Natural killer cell (primary cell): ENCODE measurements around the gene SRC. TPM values are rescaled to one million over a fixed set of nuclear protein-coding genes. Genes with fewer than 3 reads are reported as not detected.

Experiments
- ATAC-seq, 3 donors: fragments of 150-1000 bp in 2 of 3; fragments of 200-7000 bp in 1 of 3; cut with Tn5 transposase; 1 replicate in 1 of 3; 2 replicates in 2 of 3; pipeline ENCODE4 v1.10.0; 2021; ENCODE audit warnings: mild to moderate bottlenecking in 2 of 3, moderate library complexity in 2 of 3
- DNase-seq, 2 donors: peaks; one replicate each; pipeline versions ENCODE4 v3.0.0 to v3.0.0-alpha.2; 2013 to 2021; ENCODE audit warnings: mixed read lengths in 1 of 2
- H3K27ac ChIP-seq: one replicate; pipeline ENCODE4 v1.5.1; 2013; ENCODE audit warnings: mild to moderate bottlenecking, low read length
- H3K27me3 ChIP-seq: one replicate; pipeline ENCODE4 v1.6.1; 2013; ENCODE audit warnings: low read length; ENCODE audit not compliant: control insufficient read depth, insufficient read depth
- H3K36me3 ChIP-seq: one replicate; pipeline ENCODE4 v1.6.1; 2013; ENCODE audit warnings: low read length; ENCODE audit not compliant: control insufficient read depth, insufficient read depth
- H3K4me1 ChIP-seq: one replicate; pipeline ENCODE4 v1.6.1; 2013; ENCODE audit warnings: low read length; ENCODE audit not compliant: control insufficient read depth, insufficient read depth
- H3K4me3 ChIP-seq: one replicate; pipeline ENCODE4 v1.5.1; 2013; ENCODE audit warnings: low read length
- H3K9me3 ChIP-seq: one replicate; pipeline ENCODE4 v1.6.1; 2013; ENCODE audit warnings: low read length; ENCODE audit not compliant: control insufficient read depth, insufficient read depth
- H3K27ac Mint-ChIP-seq, 2 donors: one replicate each; pipeline ENCODE4 v1.8.0; 2022; ENCODE audit warnings: mild to moderate bottlenecking in 2 of 2, mixed read lengths in 2 of 2, moderate library complexity in 1 of 2
- H3K27me3 Mint-ChIP-seq, 2 donors: one replicate each; pipeline ENCODE4 v1.8.0; 2022; ENCODE audit warnings: low read depth in 2 of 2, mixed read lengths in 2 of 2
- H3K36me3 Mint-ChIP-seq: one replicate; pipeline ENCODE4 v1.8.0; 2022; ENCODE audit warnings: mixed read lengths
- H3K4me1 Mint-ChIP-seq, 2 donors: one replicate each; pipeline ENCODE4 v1.8.0; 2022; ENCODE audit warnings: mixed read lengths in 2 of 2
- H3K4me3 Mint-ChIP-seq: one replicate; pipeline ENCODE4 v1.8.0; 2022; ENCODE audit warnings: mild to moderate bottlenecking, moderate library complexity, mixed read lengths
- H3K9me3 Mint-ChIP-seq, 2 donors: one replicate each; pipeline ENCODE4 v1.8.0; 2022; ENCODE audit warnings: mixed read lengths in 2 of 2
- CTCF ChIP-seq: fragments of 200-600 bp; IDR thresholded peaks from one replicate; pipeline ENCODE4 v1.8.0; 2022; ENCODE audit warnings: antibody characterized with exemption
- WGBS: methylation state at CpG from one replicate; pipeline ENCODE4 v1.1.7; 2013; ENCODE audit warnings: missing lambda C conversion rate; ENCODE audit not compliant: insufficient coverage; 5-methylcytosine and 5-hydroxymethylcytosine counted together
- intact Hi-C: fragments of 100-400 bp; cut with micrococcal nuclease; formaldehyde crosslinking; loops from one replicate; pipeline ENCODE4 v1.14.2; 2022
- total RNA-seq, 4 donors: library from RNA; stranded (reverse); fragments of 120-200 nt in 1 of 4; gene quantifications; one replicate each; pipeline versions ENCODE4 v1.2.3 to v1.2.4, GENCODE V29; 2013 to 2022

The SRC gene
- total RNA-seq, 3 donors from 2014 or later (not counting 1 experiment from before 2014, with no cell fraction given), result 2.3 to 15.6 (median 10.5) TPM

DNA sequence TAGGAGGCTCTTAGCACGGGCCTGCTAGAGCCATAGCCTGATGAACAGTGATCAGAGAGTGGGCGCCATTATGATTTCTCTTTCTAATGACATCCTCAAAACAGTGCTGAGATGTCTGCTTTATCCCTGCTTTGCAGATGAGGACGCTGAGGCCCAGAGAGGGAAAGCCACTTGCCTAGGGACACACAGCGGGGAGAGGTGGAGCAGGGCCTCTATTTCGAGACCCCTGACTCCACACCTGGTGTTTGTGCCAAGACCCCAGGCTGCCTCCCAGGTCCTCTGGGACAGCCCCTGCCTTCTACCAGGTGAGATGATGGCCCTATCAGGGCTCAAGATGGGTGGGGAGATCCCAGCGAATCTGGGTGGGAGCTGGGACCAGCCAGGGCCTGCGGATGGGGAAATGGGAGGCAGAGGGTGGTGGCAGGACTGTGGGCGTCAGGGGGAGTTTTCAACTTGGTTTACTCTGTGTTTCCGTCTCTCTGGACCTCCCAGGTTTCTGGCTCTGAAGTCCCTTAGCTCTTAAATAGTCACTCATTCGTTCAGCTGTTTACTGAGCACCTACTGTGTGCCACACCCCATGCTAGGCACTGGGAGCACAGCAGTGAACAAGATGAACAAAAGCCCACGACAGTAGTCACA is 36.7 kb downstream of the SRC start:
- ATAC-seq (no peak), DNase-seq (no peak)
- WGBS, result 91% methylated on average over 11 of the region's 11 CpGs
- H3K9me3 Mint-ChIP-seq, result no peaks in the 10 kb centered on the region
- no peaks in the 10 kb centered on the region for H3K27me3 Mint-ChIP-seq
- no peak for TF ChIP-seq CTCF
- Histone ChIP-seq H3K27ac (no peak overlapping the region), H3K27me3 (no peaks in the 10 kb centered on the region), H3K36me3 (no peaks in the 10 kb centered on the region), H3K4me3 (no peak overlapping the region), H3K9me3 (no peaks in the 10 kb centered on the region), H3K4me1 (peaks cover 15% of the 10 kb centered on the region)
- no peaks in the 10 kb centered on the region for H3K36me3 Mint-ChIP-seq
- H3K27ac Mint-ChIP-seq, result peak overlapping the region in 1 of 2 donors; percentile 54
- intact Hi-C loops, result no loop called here
- H3K4me3 Mint-ChIP-seq, result peak overlapping the region; percentile 74
- H3K4me1 Mint-ChIP-seq, result peaks cover 6 to 17% of the 10 kb centered on the region in 2 donors

GRCh38 chr20:37383229-37383989 is 37.5 kb downstream of the SRC start:
- H3K4me3 Mint-ChIP-seq, result peak overlapping the region; percentile 63
- H3K4me1 ChIP-seq, result peaks cover 15% of the 10 kb centered on the region
- 92% methylated on average over 24 of the region's 25 CpGs for WGBS
- H3K9me3 ChIP-seq, result no peaks in the 10 kb centered on the region
- intact Hi-C loops, result no loop called here
- no peaks in the 10 kb centered on the region for H3K36me3 Mint-ChIP-seq
- ATAC-seq (no peak), DNase-seq (no peak)
- no peaks in the 10 kb centered on the region for H3K36me3 ChIP-seq
- peaks cover 6 to 11% of the 10 kb centered on the region in 2 donors for H3K4me1 Mint-ChIP-seq
- H3K27ac ChIP-seq, result no peak overlapping the region
- H3K27ac Mint-ChIP-seq, result peak overlapping the region in 1 of 2 donors; percentile 54
- no peaks in the 10 kb centered on the region for H3K27me3 ChIP-seq
- no peak overlapping the region for H3K4me3 ChIP-seq
- no peaks in the 10 kb centered on the region for H3K9me3 Mint-ChIP-seq
- TF ChIP-seq CTCF, result no peak
- H3K27me3 Mint-ChIP-seq, result no peaks in the 10 kb centered on the region

DNA sequence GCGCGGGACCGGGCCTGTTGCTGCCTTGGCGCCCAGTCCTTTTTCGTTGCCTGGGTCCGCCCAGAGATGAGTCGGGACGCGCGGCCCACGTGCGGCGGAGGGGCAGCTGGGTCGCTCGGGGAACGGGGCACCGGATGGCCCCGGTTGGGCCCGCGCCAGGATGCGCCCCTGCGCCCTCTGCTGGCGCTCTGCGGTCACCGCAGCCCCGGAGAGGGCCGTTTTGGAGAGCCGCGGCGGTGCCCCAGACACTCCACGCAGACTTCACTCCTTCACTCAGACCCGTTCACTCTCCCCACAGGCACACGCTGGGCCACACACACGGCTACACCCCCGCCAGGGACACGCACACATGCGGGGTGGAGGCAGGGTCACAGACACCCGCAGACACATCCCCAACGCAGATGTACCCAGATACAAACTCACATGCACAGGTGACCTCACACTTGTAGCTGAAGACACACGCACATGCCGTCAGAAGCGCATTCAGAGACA is 38.8 kb downstream of the SRC start:
- H3K36me3 ChIP-seq, result no peaks in the 10 kb centered on the region
- peak; percentile 85 for TF ChIP-seq CTCF
- Mint-ChIP-seq H3K36me3 (no peaks in the 10 kb centered on the region), H3K27me3 (no peaks in the 10 kb centered on the region), H3K27ac (peak overlapping the region in 1 of 2 donors; percentile 81), H3K4me1 (peaks cover 6 to 7% of the 10 kb centered on the region in 2 donors), H3K9me3 (no peaks in the 10 kb centered on the region), H3K4me3 (peak overlapping the region; percentile 93)
- peak; percentile 93 to 99 (median 97) for ATAC-seq
- no peak overlapping the region for H3K27ac ChIP-seq
- 10% methylated on average over 42 of the region's 42 CpGs for WGBS
- H3K9me3 ChIP-seq, result no peaks in the 10 kb centered on the region
- H3K27me3 ChIP-seq, result no peaks in the 10 kb centered on the region
- intact Hi-C loops, result loop anchor here (1.0 to 2.0 kb wide), 3 partner anchors 115 to 190 kb away; no protein-coding TSS in a partner anchor
- DNase-seq, result peak; percentile 82 to 87
- peak overlapping the region; percentile 44 for H3K4me3 ChIP-seq
- peaks cover 15% of the 10 kb centered on the region for H3K4me1 ChIP-seq
